ENCODE measurements around the gene FHOD1.

Gene FHOD1

GRCh38 chr16:67195676-67196075, 51.6 kb downstream of the FHOD1 start:
- Histone ChIP-seq H2AFZ (ENCODE audit: low read length, unreplicated experiment) (no peak overlapping the region), H3K36me3 (ENCODE audit: insufficient read depth, low read length) (peaks cover 25% of the 10 kb centered on the region; the same call in 1 of the 2 replicates), H3K79me2 (ENCODE audit: control insufficient read depth, insufficient read depth, low read length, unreplicated experiment) (peaks cover 36% of the 10 kb centered on the region), H3K4me1 (ENCODE audit: control insufficient read depth, insufficient read depth, low read length, unreplicated experiment) (peaks cover 20% of the 10 kb centered on the region), H3K4me3 (ENCODE audit: low read depth, low read length) (no peak overlapping the region), H3K27ac (ENCODE audit: low read depth, low read length) (no peak overlapping the region), H3K27me3 (ENCODE audit: insufficient read depth, low read length) (no peaks in the 10 kb centered on the region)

GRCh38 chr16:67194260-67194659, 53.0 kb downstream of the FHOD1 start:
- Histone ChIP-seq H3K4me1 (ENCODE audit: control insufficient read depth, insufficient read depth, low read length, unreplicated experiment) (peaks cover 20% of the 10 kb centered on the region), H3K36me3 (ENCODE audit: insufficient read depth, low read length) (peaks cover 24% of the 10 kb centered on the region; the same call in 1 of the 2 replicates), H2AFZ (ENCODE audit: low read length, unreplicated experiment) (no peak overlapping the region), H3K79me2 (ENCODE audit: control insufficient read depth, insufficient read depth, low read length, unreplicated experiment) (peaks cover 36% of the 10 kb centered on the region), H3K27ac (ENCODE audit: low read depth, low read length) (no peak overlapping the region), H3K4me3 (ENCODE audit: low read depth, low read length) (peak overlapping the region; percentile 96; the same call in 1 of the 2 replicates), H3K27me3 (ENCODE audit: insufficient read depth, low read length) (no peaks in the 10 kb centered on the region)

GRCh38 chr16:67193536-67193935, 53.7 kb downstream of the FHOD1 start:
- Histone ChIP-seq H3K4me3 (ENCODE audit: low read depth, low read length) (peak overlapping the region; percentile 96), H3K79me2 (ENCODE audit: control insufficient read depth, insufficient read depth, low read length, unreplicated experiment) (peaks cover 36% of the 10 kb centered on the region), H3K4me1 (ENCODE audit: control insufficient read depth, insufficient read depth, low read length, unreplicated experiment) (peaks cover 20% of the 10 kb centered on the region), H2AFZ (ENCODE audit: low read length, unreplicated experiment) (no peak overlapping the region), H3K27me3 (ENCODE audit: insufficient read depth, low read length) (no peaks in the 10 kb centered on the region), H3K36me3 (ENCODE audit: insufficient read depth, low read length) (peaks cover 24% of the 10 kb centered on the region; the same call in 1 of the 2 replicates), H3K27ac (ENCODE audit: low read depth, low read length) (no peak overlapping the region)

- no peak overlapping the region for H2AFZ ChIP-seq (ENCODE audit: low read length, unreplicated experiment)
- H3K79me2 ChIP-seq (ENCODE audit: control insufficient read depth, insufficient read depth, low read length, unreplicated experiment) = peaks cover 36% of the 10 kb centered on the region
- H3K36me3 ChIP-seq (ENCODE audit: insufficient read depth, low read length) = peaks cover 21% of the 10 kb centered on the region; the same call in 1 of the 2 replicates
- H3K4me3 ChIP-seq (ENCODE audit: low read depth, low read length) = peak overlapping the region; percentile 96
- peaks cover 20% of the 10 kb centered on the region for H3K4me1 ChIP-seq (ENCODE audit: control insufficient read depth, insufficient read depth, low read length, unreplicated experiment)
- H3K27ac ChIP-seq (ENCODE audit: low read depth, low read length) = peak overlapping the region; percentile 46
- no peaks in the 10 kb centered on the region for H3K27me3 ChIP-seq (ENCODE audit: insufficient read depth, low read length)
Measured at GRCh38 chr16:67192781-67193361, 54.4 kb downstream of the FHOD1 start.

DNA sequence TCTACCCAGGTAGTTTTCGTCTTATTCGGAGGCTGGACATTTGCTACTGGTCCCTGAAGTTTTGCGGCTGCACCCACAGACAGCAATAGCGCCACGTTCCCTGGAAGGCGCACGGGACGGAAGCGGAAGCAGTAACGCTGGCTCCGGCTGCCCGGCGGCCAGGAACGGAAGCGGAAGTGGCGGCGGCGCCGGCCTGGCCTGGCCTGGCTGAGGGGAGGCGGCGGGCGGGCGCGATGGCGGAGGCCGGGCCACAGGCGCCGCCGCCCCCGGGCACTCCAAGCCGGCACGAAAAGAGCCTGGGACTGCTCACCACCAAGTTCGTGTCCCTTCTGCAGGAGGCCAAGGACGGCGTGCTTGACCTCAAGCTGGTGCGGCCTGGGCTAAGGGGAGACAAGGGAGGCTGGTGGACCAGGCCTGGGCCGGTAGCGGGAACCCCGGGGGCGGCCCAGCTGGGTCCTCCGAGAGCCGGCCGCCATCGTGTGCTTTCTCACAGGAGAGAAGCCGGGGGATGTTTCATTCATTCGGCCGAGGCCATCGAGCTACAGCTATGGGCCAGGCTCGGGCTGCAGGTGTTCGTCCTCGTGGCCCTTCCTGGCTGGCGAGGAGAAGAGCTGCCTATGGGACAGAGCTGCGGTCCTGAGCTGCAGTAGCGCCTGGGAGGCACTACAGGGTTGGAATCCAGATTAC, 55.1 kb downstream of the FHOD1 start, which contains the start of gene E2F4:
Gene E2F4 (plus strand): TSS at position 161 of the 687 bp plus-strand sequence. CDS start 73 bp downstream, at position 234.
- no peaks in the 10 kb centered on the region for H3K27me3 ChIP-seq (ENCODE audit: insufficient read depth, low read length)
- H3K79me2 ChIP-seq (ENCODE audit: control insufficient read depth, insufficient read depth, low read length, unreplicated experiment) = peaks cover 36% of the 10 kb centered on the region
- H3K4me1 ChIP-seq (ENCODE audit: control insufficient read depth, insufficient read depth, low read length, unreplicated experiment) = peaks cover 20% of the 10 kb centered on the region
- H3K27ac ChIP-seq (ENCODE audit: low read depth, low read length) = peak within 1 kb of the TSS; percentile 46
- H3K4me3 ChIP-seq (ENCODE audit: low read depth, low read length) = peak within 1 kb of the TSS; percentile 96
- peak within 1 kb of the TSS; percentile 21 for H2AFZ ChIP-seq (ENCODE audit: low read length, unreplicated experiment)
- peaks cover 19% of the 10 kb centered on the region; the same call in 1 of the 2 replicates for H3K36me3 ChIP-seq (ENCODE audit: insufficient read depth, low read length)

GRCh38 chr16:67191411-67191994, 55.8 kb downstream of the FHOD1 start:
- Histone ChIP-seq H3K4me1 (ENCODE audit: control insufficient read depth, insufficient read depth, low read length, unreplicated experiment) (peaks cover 26% of the 10 kb centered on the region), H3K27me3 (ENCODE audit: insufficient read depth, low read length) (no peaks in the 10 kb centered on the region), H2AFZ (ENCODE audit: low read length, unreplicated experiment) (no peak overlapping the region), H3K4me3 (ENCODE audit: low read depth, low read length) (peak overlapping the region; percentile 96), H3K79me2 (ENCODE audit: control insufficient read depth, insufficient read depth, low read length, unreplicated experiment) (peaks cover 36% of the 10 kb centered on the region), H3K36me3 (ENCODE audit: insufficient read depth, low read length) (peaks cover 17% of the 10 kb centered on the region; the same call in 1 of the 2 replicates), H3K27ac (ENCODE audit: low read depth, low read length) (no peak overlapping the region)

GRCh38 chr16:67190448-67191399, 56.6 kb downstream of the FHOD1 start:
- Histone ChIP-seq H3K36me3 (ENCODE audit: insufficient read depth, low read length) (peaks cover 11% of the 10 kb centered on the region; the same call in 1 of the 2 replicates), H2AFZ (ENCODE audit: low read length, unreplicated experiment) (no peak overlapping the region), H3K79me2 (ENCODE audit: control insufficient read depth, insufficient read depth, low read length, unreplicated experiment) (peaks cover 31% of the 10 kb centered on the region), H3K4me1 (ENCODE audit: control insufficient read depth, insufficient read depth, low read length, unreplicated experiment) (peaks cover 34% of the 10 kb centered on the region), H3K4me3 (ENCODE audit: low read depth, low read length) (no peak overlapping the region), H3K27me3 (ENCODE audit: insufficient read depth, low read length) (no peaks in the 10 kb centered on the region), H3K27ac (ENCODE audit: low read depth, low read length) (no peak overlapping the region)

GRCh38 chr16:67190041-67190440, 57.2 kb downstream of the FHOD1 start, which contains the start of gene EXOC3L1:
TSS of gene EXOC3L1 (minus strand) at chr16:67190136. CDS start at chr16:67189676, 460 bp downstream.
- no peak within 1 kb of the TSS for H2AFZ ChIP-seq (ENCODE audit: low read length, unreplicated experiment)

DNA sequence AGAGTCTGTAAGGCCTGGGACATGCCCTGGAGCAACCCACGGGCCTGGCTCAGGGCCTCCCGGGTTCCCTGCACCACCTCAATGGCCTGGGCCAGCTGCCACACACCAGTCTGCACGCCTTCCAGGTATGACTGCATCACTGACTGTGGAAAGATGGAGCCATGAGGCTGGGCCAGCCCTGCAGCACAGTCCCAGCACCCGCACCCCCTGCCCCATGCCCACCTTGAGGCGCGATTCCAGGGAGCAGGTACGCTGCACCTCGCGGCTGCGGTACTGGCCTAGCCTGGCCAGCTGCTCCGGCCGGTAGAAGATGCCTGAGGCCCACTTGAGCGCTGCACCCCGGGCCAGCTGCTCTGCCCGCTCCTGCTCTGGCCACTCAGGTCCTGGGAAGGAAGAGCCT, 58.5 kb downstream of the FHOD1 start:
- H3K4me3 ChIP-seq (ENCODE audit: low read depth, low read length) = no peak overlapping the region
- no peak overlapping the region for H2AFZ ChIP-seq (ENCODE audit: low read length, unreplicated experiment)
- H3K79me2 ChIP-seq (ENCODE audit: control insufficient read depth, insufficient read depth, low read length, unreplicated experiment) = peaks cover 18% of the 10 kb centered on the region
- peaks cover 29% of the 10 kb centered on the region for H3K4me1 ChIP-seq (ENCODE audit: control insufficient read depth, insufficient read depth, low read length, unreplicated experiment)
- H3K27ac ChIP-seq (ENCODE audit: low read depth, low read length) = no peak overlapping the region
- H3K36me3 ChIP-seq (ENCODE audit: insufficient read depth, low read length) = no peaks in the 10 kb centered on the region
- H3K27me3 ChIP-seq (ENCODE audit: insufficient read depth, low read length) = no peaks in the 10 kb centered on the region

More at GRCh38 chr16:67190041-67190440, 57.2 kb downstream of the FHOD1 start, which contains the start of gene EXOC3L1:
- H3K27ac ChIP-seq (ENCODE audit: low read depth, low read length) = no peak within 1 kb of the TSS
- peaks cover 35% of the 10 kb centered on the region for H3K4me1 ChIP-seq (ENCODE audit: control insufficient read depth, insufficient read depth, low read length, unreplicated experiment)
- no peaks in the 10 kb centered on the region for H3K27me3 ChIP-seq (ENCODE audit: insufficient read depth, low read length)
- H3K36me3 ChIP-seq (ENCODE audit: insufficient read depth, low read length) = peaks cover 11% of the 10 kb centered on the region; the same call in 1 of the 2 replicates
- no peak within 1 kb of the TSS for H3K4me3 ChIP-seq (ENCODE audit: low read depth, low read length)
- peaks cover 27% of the 10 kb centered on the region for H3K79me2 ChIP-seq (ENCODE audit: control insufficient read depth, insufficient read depth, low read length, unreplicated experiment)

DNA sequence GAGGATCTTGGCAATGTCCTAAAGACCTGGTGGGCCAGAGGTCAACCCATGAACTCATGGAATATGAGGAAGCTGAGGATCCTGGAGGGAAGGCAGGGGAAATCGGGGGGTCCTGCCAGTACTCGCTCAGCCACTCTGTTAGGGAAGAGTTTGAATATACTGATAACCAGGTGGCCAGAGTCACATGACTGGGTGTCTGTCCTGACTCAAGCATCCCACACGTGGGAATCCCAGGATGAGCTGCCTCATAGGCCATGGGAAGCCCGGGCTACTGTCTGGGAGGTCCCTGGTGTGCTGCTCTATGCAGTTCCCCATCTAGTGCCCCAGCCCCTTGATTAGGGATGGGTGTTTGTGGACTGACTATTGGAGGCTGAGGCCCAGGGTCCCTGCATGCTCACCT, 59.0 kb downstream of the FHOD1 start:
- peaks cover 13% of the 10 kb centered on the region for H3K79me2 ChIP-seq (ENCODE audit: control insufficient read depth, insufficient read depth, low read length, unreplicated experiment)
- no peak overlapping the region for H2AFZ ChIP-seq (ENCODE audit: low read length, unreplicated experiment)
- H3K4me1 ChIP-seq (ENCODE audit: control insufficient read depth, insufficient read depth, low read length, unreplicated experiment) = peaks cover 25% of the 10 kb centered on the region
- no peak overlapping the region for H3K27ac ChIP-seq (ENCODE audit: low read depth, low read length)
- H3K4me3 ChIP-seq (ENCODE audit: low read depth, low read length) = no peak overlapping the region
- H3K27me3 ChIP-seq (ENCODE audit: insufficient read depth, low read length) = no peaks in the 10 kb centered on the region
- H3K36me3 ChIP-seq (ENCODE audit: insufficient read depth, low read length) = no peaks in the 10 kb centered on the region

Measured in ACC112 (cell line).